Measurements from ENCODE around the gene ARL4C.

GRCh38 chr2:234497594-234498235, 834 bp upstream of the ARL4C start:
- TF ChIP-seq YY1 (IDR thresholded peaks at IDR 0.05; ENCODE audit: insufficient read depth, insufficient read length) (no peak), SUZ12 (IDR thresholded peaks at IDR 0.05; ENCODE audit: extremely low read depth, insufficient read depth, insufficient read length) (no peak)
